H1 (cell line): ENCODE results near the gene VPS9D1. TPM values are rescaled to one million over a fixed set of nuclear protein-coding genes. Genes with fewer than 3 reads are reported as not detected.

Experiments used
- CTCF ChIA-PET: fragments of 300-600 bp; sonication (Branson Sonifier 250); formaldehyde crosslinking; loops from one replicate; lab custom pipeline; 2021; ENCODE audit not compliant: partially characterized antibody; lab: Charles Lee
- POLR2A ChIA-PET: fragments of 300-600 bp; sonication (Branson Sonifier 250); formaldehyde crosslinking; loops from one replicate; lab custom pipeline; 2021; ENCODE audit warnings: inconsistent platforms; ENCODE audit not compliant: partially characterized antibody; lab: Charles Lee
- DNase-seq, 2 experiments: peaks; one replicate each; pipeline versions ENCODE4 v3.0.0 to v3.0.0-alpha.2; 2010 to 2022; ENCODE audit warnings: low spot score in 2 of 2, low read depth in 1 of 2, mixed read lengths in 1 of 2
- FAIRE-seq: peaks from 2 replicates; lab custom pipeline; 2011; peaks lifted over from hg19 to GRCh38; lab: Jason Lieb, UNC
- H2AFZ ChIP-seq: 2 replicates; pipeline ENCODE4 v1.8.1; 2012; ENCODE audit warnings: low read length, inconsistent platforms
- H2AK5ac ChIP-seq: 2 replicates; pipeline ENCODE4 v1.6.1; 2013; ENCODE audit warnings: low read depth, low read length
- H2BK120ac ChIP-seq: replicated peaks from 2 replicates; pipeline ENCODE3; 2013; ENCODE audit warnings: low read depth, low read length, inconsistent platforms
- H2BK12ac ChIP-seq: 2 replicates; pipeline ENCODE4 v1.6.1; 2013; ENCODE audit warnings: low read depth, low read length
- H2BK15ac ChIP-seq: 2 replicates; pipeline ENCODE4 v1.6.1; 2013; ENCODE audit warnings: low read length
- H2BK20ac ChIP-seq: 2 replicates; pipeline ENCODE4 v1.6.1; 2013; ENCODE audit warnings: low read length
- H2BK5ac ChIP-seq: 2 replicates; pipeline ENCODE4 v1.6.1; 2013; ENCODE audit warnings: low read depth, low read length
- H3K14ac ChIP-seq: 2 replicates; pipeline ENCODE4 v1.6.1; 2013; ENCODE audit warnings: inconsistent platforms; ENCODE audit not compliant: insufficient read length
- H3K18ac ChIP-seq: 2 replicates; pipeline ENCODE4 v1.6.1; 2013; ENCODE audit warnings: low read length; ENCODE audit errors: extremely low read depth
- H3K23ac ChIP-seq: 2 replicates; pipeline ENCODE4 v1.6.1; 2013; ENCODE audit warnings: inconsistent platforms; ENCODE audit not compliant: insufficient read length
- H3K23me2 ChIP-seq: 2 replicates; pipeline ENCODE4 v1.6.1; 2013; ENCODE audit warnings: low read depth, low read length
- H3K27ac ChIP-seq: 2 replicates; pipeline ENCODE4 v1.6.1; 2011; ENCODE audit warnings: low read depth, low read length, inconsistent platforms
- H3K27me3 ChIP-seq, 4 experiments: replicated peaks in 1 of 4; 1 replicate in 1 of 4; 2 replicates in 3 of 4; pipeline versions ENCODE4 v1.6.1 to v1.8.1; 2011 to 2013; ENCODE audit warnings: low read length in 3 of 4, mild to moderate bottlenecking in 3 of 4, inconsistent platforms in 2 of 4, mixed read lengths in 2 of 4, moderate library complexity in 1 of 4; ENCODE audit not compliant: control insufficient read depth in 3 of 4, insufficient read depth in 3 of 4; ENCODE audit errors: extremely low read depth in 1 of 4
- H3K36me3 ChIP-seq, 4 experiments: 2 replicates each; pipeline versions ENCODE4 v1.6.1 to v1.8.1; 2011 to 2013; ENCODE audit warnings: mild to moderate bottlenecking in 4 of 4, low read length in 3 of 4, moderate library complexity in 2 of 4, control low read depth in 1 of 4, inconsistent platforms in 1 of 4; ENCODE audit not compliant: insufficient read depth in 4 of 4, control insufficient read depth in 2 of 4
- H3K4ac ChIP-seq: replicated peaks from 2 replicates; pipeline ENCODE3; 2013; ENCODE audit warnings: low read length, low read depth, mixed read lengths, inconsistent platforms; ENCODE audit not compliant: insufficient read length
- H3K4me1 ChIP-seq, 4 experiments: replicated peaks in 1 of 4; 1 replicate in 1 of 4; 2 replicates in 3 of 4; pipeline versions ENCODE4 v1.6.1 to v1.8.1; 2011 to 2013; ENCODE audit warnings: low read length in 3 of 4, inconsistent platforms in 2 of 4, mixed read lengths in 1 of 4; ENCODE audit not compliant: insufficient read depth in 4 of 4, control insufficient read depth in 3 of 4
- H3K4me2 ChIP-seq, 2 experiments: 2 replicates each; pipeline versions ENCODE4 v1.6.1 to v1.8.1; 2011 to 2013; ENCODE audit warnings: low read depth in 2 of 2, low read length in 2 of 2, control low read depth in 1 of 2, inconsistent platforms in 1 of 2, mild to moderate bottlenecking in 1 of 2; ENCODE audit not compliant: insufficient read depth in 1 of 2
- H3K4me3 ChIP-seq, 4 experiments: fragments of 200-600, 300-600 bp in 1 of 4; sonication (generic), shearing (Covaris generic), sonication (Bioruptor Twin) in 1 of 4; 2 replicates each; pipeline versions ENCODE4 v1.5.1 to v1.8.1; 2011 to 2016; ENCODE audit warnings: low read length in 4 of 4, low read depth in 3 of 4, control low read depth in 2 of 4, inconsistent platforms in 2 of 4, mild to moderate bottlenecking in 2 of 4, mixed read lengths in 1 of 4, moderate library complexity in 1 of 4; ENCODE audit not compliant: insufficient read depth in 2 of 4; ENCODE audit errors: extremely low read depth in 1 of 4
- H3K56ac ChIP-seq: replicated peaks from 2 replicates; pipeline ENCODE3; 2013; ENCODE audit warnings: low read depth, mild to moderate bottlenecking, mixed read lengths, low read length, inconsistent platforms; ENCODE audit not compliant: insufficient read length
- H3K79me1 ChIP-seq: 2 replicates; pipeline ENCODE4 v1.6.1; 2013; ENCODE audit warnings: low read depth, low read length, control low read depth
- H3K79me2 ChIP-seq, 2 experiments: 2 replicates each; pipeline versions ENCODE4 v1.6.1 to v1.8.1; 2012 to 2013; ENCODE audit warnings: low read length in 2 of 2, mild to moderate bottlenecking in 2 of 2, inconsistent platforms in 1 of 2; ENCODE audit not compliant: insufficient read depth in 2 of 2, control insufficient read depth in 1 of 2
- H3K9ac ChIP-seq, 4 experiments: replicated peaks in 1 of 4; 1 replicate in 1 of 4; 2 replicates in 3 of 4; pipeline versions ENCODE4 v1.6.1 to v1.8.1; 2011 to 2013; ENCODE audit warnings: low read depth in 3 of 4, low read length in 3 of 4, control low read depth in 2 of 4, mild to moderate bottlenecking in 2 of 4, moderate library complexity in 2 of 4, inconsistent platforms in 1 of 4; ENCODE audit errors: extremely low read depth in 1 of 4
- H3K9me3 ChIP-seq, 2 experiments: 2 replicates each; pipeline versions ENCODE4 v1.6.1 to v1.8.1; 2012 to 2013; ENCODE audit warnings: mild to moderate bottlenecking in 2 of 2, moderate library complexity in 2 of 2, control low read depth in 1 of 2, inconsistent platforms in 1 of 2, low read depth in 1 of 2, low read length in 1 of 2, mixed read lengths in 1 of 2; ENCODE audit not compliant: insufficient read depth in 2 of 2
- H4K20me1 ChIP-seq, 2 experiments: replicated peaks in 1 of 2; 2 replicates each; pipeline versions ENCODE3 to v1.8.1; 2011 to 2013; ENCODE audit warnings: inconsistent platforms in 2 of 2, low read length in 2 of 2, mild to moderate bottlenecking in 1 of 2; ENCODE audit not compliant: insufficient read depth in 2 of 2, control insufficient read depth in 1 of 2
- H4K5ac ChIP-seq: 2 replicates; pipeline ENCODE4 v1.6.1; 2013; ENCODE audit warnings: low read length, low read depth, mixed read lengths, inconsistent platforms; ENCODE audit not compliant: insufficient read length
- H4K8ac ChIP-seq: 2 replicates; pipeline ENCODE4 v1.8.0; 2013; ENCODE audit warnings: mild to moderate bottlenecking, moderate library complexity, low read length, inconsistent platforms; ENCODE audit not compliant: insufficient read depth; ENCODE audit errors: extremely low read depth
- H4K91ac ChIP-seq: replicated peaks from 2 replicates; pipeline ENCODE3; 2013; ENCODE audit warnings: low read length, mixed read lengths, inconsistent platforms; ENCODE audit not compliant: insufficient read length
- BCL11A ChIP-seq, 2 experiments: IDR thresholded peaks; one replicate each; pipeline ENCODE4 v1.6.1; 2011; ENCODE audit warnings: low read depth in 2 of 2, low read length in 2 of 2, mild to moderate bottlenecking in 2 of 2
- EP300 ChIP-seq, 2 experiments: IDR thresholded peaks; 1 replicate in 1 of 2; 2 replicates in 1 of 2; pipeline ENCODE4 v1.6.1; 2011 to 2012; ENCODE audit warnings: low read depth in 2 of 2, low read length in 2 of 2, mild to moderate bottlenecking in 2 of 2, borderline replicate concordance in 1 of 2, inconsistent platforms in 1 of 2, moderate library complexity in 1 of 2
- EZH2 ChIP-seq: fragments of 200-600 bp; sonication (generic); IDR thresholded peaks from 2 replicates; pipeline ENCODE4 v1.7.1; 2012; ENCODE audit warnings: low read depth, mild to moderate bottlenecking, moderate library complexity, low read length, inconsistent platforms; ENCODE audit not compliant: severe bottlenecking
- GABPA ChIP-seq: IDR thresholded peaks from 2 replicates; pipeline ENCODE4 v1.6.1; 2011; ENCODE audit warnings: mild to moderate bottlenecking, low read length, moderate library complexity, borderline replicate concordance; ENCODE audit not compliant: insufficient read depth
- NANOG ChIP-seq: IDR thresholded peaks from 2 replicates; pipeline ENCODE4 v1.6.1; 2011; ENCODE audit warnings: low read length, low read depth, mild to moderate bottlenecking, inconsistent platforms; ENCODE audit not compliant: insufficient read depth, poor library complexity, severe bottlenecking
- NRF1 ChIP-seq: IDR thresholded peaks from 2 replicates; pipeline ENCODE4 v1.6.1; 2011; ENCODE audit warnings: mild to moderate bottlenecking, low read depth, low read length, improper control_type of control experiment
- RXRA ChIP-seq: IDR thresholded peaks from 2 replicates; pipeline ENCODE4 v1.6.1; 2011; ENCODE audit warnings: low read depth, mild to moderate bottlenecking, low read length, moderate library complexity; ENCODE audit not compliant: insufficient read depth
- SIRT6 ChIP-seq: IDR thresholded peaks from one replicate; pipeline ENCODE4 v1.7.1; 2012; ENCODE audit warnings: low read length, inconsistent platforms
- WGBS, 2 experiments: shearing (Covaris generic) in 1 of 2; methylation state at CpG; one replicate each; pipeline versions ENCODE4 v1.1.6 to v1.1.7; 2013 to 2015; ENCODE audit warnings: low lambda C conversion rate in 2 of 2, mixed read lengths in 2 of 2, inconsistent platforms in 1 of 2, low coverage in 1 of 2, missing lambda C conversion rate in 1 of 2; ENCODE audit not compliant: insufficient replicate concordance in 2 of 2, insufficient coverage in 1 of 2, insufficient read length in 1 of 2; ENCODE audit errors: extremely low coverage in 1 of 2, missing lambda C conversion rate in 1 of 2; 5-methylcytosine and 5-hydroxymethylcytosine counted together
- polyA plus RNA-seq, 7 experiments: library from polyadenylated mRNA; depleted of rRNA in 3 of 7; stranded (reverse) in 5 of 7; unstranded in 2 of 7; fragments of >200 nt in 5 of 7; fragments of 200-250 nt in 2 of 7; gene quantifications; 1 replicate in 5 of 7; 2 replicates in 1 of 7; 4 replicates in 1 of 7; pipeline versions ENCODE4 v1.2.1 to v1.2.3, GENCODE V29; 2011 to 2013; ENCODE audit warnings: missing spikeins in 2 of 7, mixed read lengths in 2 of 7
- total RNA-seq: library from RNA; stranded (reverse); fragmentation: NEBNext Ultra II Directional; extraction: Animal tissue kit (Norgen Biotek cat#: 25700); gene quantifications from 2 replicates; pipeline ENCODE4 v1.2.1, GENCODE V29; 2021

Gene VPS9D1
- total and polyA plus RNA-seq, 2 of the 8 experiments (the other 6 are each of a cell fraction or from before 2014, with no cell fraction given), result 2.9 to 5.4 TPM

DNA sequence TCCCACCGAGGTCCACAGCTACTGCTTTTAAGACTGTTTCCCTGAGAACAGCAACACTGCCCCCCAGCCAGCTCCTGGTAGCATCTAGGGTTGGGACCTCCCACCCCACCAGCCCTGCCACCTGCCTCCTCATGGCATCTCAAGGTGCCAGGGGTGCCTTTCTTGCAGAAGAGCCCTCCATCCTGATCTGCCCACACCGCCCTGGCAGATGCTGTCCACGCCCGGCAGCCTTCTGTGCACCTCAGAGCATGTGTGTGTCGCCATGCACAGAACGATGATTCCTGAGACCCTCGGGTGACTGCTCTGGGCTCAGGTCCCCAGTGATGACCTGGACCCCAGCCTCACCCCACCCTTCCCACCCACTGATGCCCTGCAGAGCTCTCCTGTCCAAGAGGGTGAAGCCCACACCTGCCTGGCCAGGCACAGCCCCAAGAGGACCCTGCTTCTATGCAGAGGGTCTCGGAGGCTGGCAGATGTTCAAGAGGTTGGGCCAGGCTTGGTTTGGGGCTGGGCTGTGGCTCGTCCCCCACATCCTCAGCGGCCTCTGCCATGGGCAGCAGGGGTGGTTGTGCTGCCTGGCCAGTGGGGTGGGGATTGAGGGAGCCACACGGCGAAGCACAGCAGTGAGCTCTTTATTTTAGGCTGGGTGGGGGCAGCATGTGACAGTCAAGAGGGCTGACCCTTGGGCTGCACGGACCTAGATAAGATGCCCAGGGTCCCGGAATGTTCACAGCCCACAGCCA lies 14.0 kb downstream of the VPS9D1 start:
- Histone ChIP-seq H3K4me2 (peak overlapping the region in 1 of 2 experiments; percentile 46; a peak in 2 of 4 replicates), H4K8ac (peak overlapping the region; percentile 93), H3K4me1 (peaks cover 0 to 18% (median 11%) of the 10 kb centered on the region in 4 experiments; a peak in 6 of 7 replicates), H3K9me3 (no peaks in the 10 kb centered on the region), H4K5ac (no peak overlapping the region), H4K91ac (no peak overlapping the region), H3K4ac (no peak overlapping the region), H2BK12ac (no peak overlapping the region; the same call in 1 of the 2 replicates), H3K56ac (no peak overlapping the region), H3K79me2 (no peaks in the 10 kb centered on the region), H3K36me3 (no peaks in the 10 kb centered on the region), H2BK15ac (no peak overlapping the region; the same call in 1 of the 2 replicates), H3K4me3 (peak overlapping the region in 1 of 4 experiments; percentile 22; a peak in 2 of 8 replicates), H3K23me2 (peaks cover 1% of the 10 kb centered on the region; the same call in 1 of the 2 replicates), H2BK20ac (no peak overlapping the region), H3K14ac (no peak overlapping the region), H3K27me3 (peaks cover 0 to 9% (median 2%) of the 10 kb centered on the region in 4 experiments; a peak in 3 of 7 replicates), H2AFZ (no peak overlapping the region), H3K79me1 (no peaks in the 10 kb centered on the region), H4K20me1 (peaks cover 0 to 5% of the 10 kb centered on the region in 2 experiments), H3K9ac (no peak overlapping the region), H2BK120ac (no peak overlapping the region), H2BK5ac (no peak overlapping the region), H3K27ac (no peak overlapping the region), H2AK5ac (no peak overlapping the region), H3K18ac (no peak overlapping the region), H3K23ac (no peak overlapping the region)
- FAIRE-seq, result no peak
- TF ChIP-seq RXRA (no peak), GABPA (no peak), EZH2 (no peak), NANOG (no peak), NRF1 (no peak), EP300 (IDR thresholded peaks at IDR 0.05; ENCODE audit: borderline replicate concordance in 1 of 2, low read depth in 2 of 2, low read length in 2 of 2) (no peak), SIRT6 (no peak), BCL11A (IDR thresholded peaks at IDR 0.05; ENCODE audit: low read depth in 2 of 2, low read length in 2 of 2) (no peak)
- DNase-seq, result no peak
- POLR2A ChIA-PET, result interaction anchor here (0.6 to 16.7 kb wide), 9 partner anchors 10 to 217 kb away, joined by 3 to 193 read pairs (median 4); partner anchors contain the start of genes TCF25, TUBB3 and VPS9D1
- 95% methylated on average over 14 of the region's 14 CpGs; no CpG with 5 or more reads in 1 of the 2 experiments for WGBS, 2 experiments
- CTCF ChIA-PET, result interaction anchor here (0.6 to 7.2 kb wide), 42 partner anchors 8 to 906 kb away, joined by 3 to 69 read pairs (median 4); partner anchors contain the start of genes FANCA and VPS9D1
